K562 (cell line): Measurements from ENCODE around the gene KLF5.

Experiments used
- HNRNPL ChIP-seq: fragments of 200-400 bp; formaldehyde crosslinking; IDR thresholded peaks from 2 replicates; pipeline ENCODE4 v1.6.1; 2017; ENCODE audit warnings: low read depth, mild to moderate bottlenecking, low read length
- ZHX1 ChIP-seq: fragments of 150-350 bp; conservative IDR thresholded peaks from 2 replicates; pipeline ENCODE4 v1.6.1; 2014; ENCODE audit warnings: low read length
- ZNF444 ChIP-seq: fragments of 250-450 bp; sonication (Bioruptor Pico); IDR thresholded peaks from 2 replicates; pipeline ENCODE4 v1.4.0; 2020; ENCODE audit warnings: mild to moderate bottlenecking, moderate library complexity

DNA sequence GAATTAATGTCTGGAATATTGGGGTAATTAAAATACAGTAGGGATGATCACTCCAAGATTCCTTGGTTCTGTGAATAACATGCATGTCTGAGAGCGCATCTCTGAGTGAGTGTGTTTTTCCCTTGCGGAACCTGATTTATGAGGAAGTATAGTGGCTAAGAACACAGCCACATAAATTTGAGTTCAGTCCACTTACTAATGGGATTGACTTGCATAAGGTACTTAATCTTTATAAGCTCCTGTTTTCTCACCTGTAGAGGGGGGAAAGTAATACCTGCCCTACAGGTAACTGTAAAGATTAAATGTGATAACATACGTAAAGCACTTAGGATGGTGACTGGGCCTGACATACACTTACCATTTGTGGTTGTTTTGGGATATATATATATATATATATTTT, 60.8 kb downstream of the KLF5 start:
- TF ChIP-seq ZNF444 (CRISPR knock-in tag) (no peak), HNRNPL (no peak), ZHX1 (no peak)
